H1 (cell line): Measurements from ENCODE around the gene ENPEP.

Experiments
- CREB1 ChIP-seq: IDR thresholded peaks from 2 replicates; pipeline ENCODE4 v1.6.1; 2012; ENCODE audit warnings: inconsistent platforms
- EP300 ChIP-seq, 2 experiments: IDR thresholded peaks; 1 replicate in 1 of 2; 2 replicates in 1 of 2; pipeline ENCODE4 v1.6.1; 2011 to 2012; ENCODE audit warnings: low read depth in 2 of 2, low read length in 2 of 2, mild to moderate bottlenecking in 2 of 2, borderline replicate concordance in 1 of 2, inconsistent platforms in 1 of 2, moderate library complexity in 1 of 2
- EZH2 ChIP-seq: fragments of 200-600 bp; sonication (generic); IDR thresholded peaks from 2 replicates; pipeline ENCODE4 v1.7.1; 2012; ENCODE audit warnings: low read depth, mild to moderate bottlenecking, moderate library complexity, low read length, inconsistent platforms; ENCODE audit not compliant: severe bottlenecking
- GABPA ChIP-seq: IDR thresholded peaks from 2 replicates; pipeline ENCODE4 v1.6.1; 2011; ENCODE audit warnings: mild to moderate bottlenecking, low read length, moderate library complexity, borderline replicate concordance; ENCODE audit not compliant: insufficient read depth
- KDM4A ChIP-seq: IDR thresholded peaks from one replicate; pipeline ENCODE4 v1.7.1; 2012; ENCODE audit warnings: low read depth, mild to moderate bottlenecking, moderate library complexity, low read length, inconsistent platforms; ENCODE audit not compliant: severe bottlenecking
- POLR2A ChIP-seq, 2 experiments: IDR thresholded peaks; 1 replicate in 1 of 2; 2 replicates in 1 of 2; pipeline ENCODE4 v1.6.1; 2011; ENCODE audit warnings: low read depth in 2 of 2, low read length in 2 of 2, mild to moderate bottlenecking in 2 of 2; ENCODE audit errors: control extremely low read depth in 1 of 2
- SIN3A ChIP-seq, 2 experiments: IDR thresholded peaks in 1 of 2; conservative IDR thresholded peaks in 1 of 2; 2 replicates each; pipeline ENCODE4 v1.6.1; 2011 to 2012; ENCODE audit warnings: low read length in 2 of 2, improper control_type of control experiment in 1 of 2, low read depth in 1 of 2, mild to moderate bottlenecking in 1 of 2
- SRF ChIP-seq: IDR thresholded peaks from 2 replicates; pipeline ENCODE4 v1.6.1; 2011; ENCODE audit warnings: mild to moderate bottlenecking, low read depth, low read length, moderate library complexity
- TAF7 ChIP-seq: optimal IDR thresholded peaks from 2 replicates; pipeline ENCODE3; 2011; ENCODE audit warnings: low read depth, mild to moderate bottlenecking, inconsistent platforms, low read length, moderate library complexity, borderline replicate concordance
- TEAD4 ChIP-seq: IDR thresholded peaks from 2 replicates; pipeline ENCODE4 v1.6.1; 2012; ENCODE audit warnings: low read depth, low read length, inconsistent platforms, mixed read lengths
- YY1 ChIP-seq: IDR thresholded peaks from 2 replicates; pipeline ENCODE4 v1.6.1; 2011; ENCODE audit warnings: low read depth, mild to moderate bottlenecking, low read length
- TF ChIP-seq, protein P1 (sequence below): IDR thresholded peaks from 2 replicates; pipeline ENCODE4 v1.6.1; 2012; ENCODE audit warnings: inconsistent platforms
- TF ChIP-seq, protein P2 (sequence below): IDR thresholded peaks from 2 replicates; pipeline ENCODE4 v1.6.1; 2012; ENCODE audit warnings: inconsistent platforms
- TF ChIP-seq, protein P3 (sequence below), 3 experiments: IDR thresholded peaks; 1 replicate in 2 of 3; 2 replicates in 1 of 3; pipeline versions ENCODE4 v1.5.1 to v1.6.1; 2011; ENCODE audit warnings: low read length in 3 of 3, mild to moderate bottlenecking in 3 of 3, inconsistent platforms in 2 of 3, low read depth in 1 of 3, moderate library complexity in 1 of 3; ENCODE audit not compliant: insufficient read depth in 1 of 3; ENCODE audit errors: control extremely low read depth in 1 of 3

DNA sequence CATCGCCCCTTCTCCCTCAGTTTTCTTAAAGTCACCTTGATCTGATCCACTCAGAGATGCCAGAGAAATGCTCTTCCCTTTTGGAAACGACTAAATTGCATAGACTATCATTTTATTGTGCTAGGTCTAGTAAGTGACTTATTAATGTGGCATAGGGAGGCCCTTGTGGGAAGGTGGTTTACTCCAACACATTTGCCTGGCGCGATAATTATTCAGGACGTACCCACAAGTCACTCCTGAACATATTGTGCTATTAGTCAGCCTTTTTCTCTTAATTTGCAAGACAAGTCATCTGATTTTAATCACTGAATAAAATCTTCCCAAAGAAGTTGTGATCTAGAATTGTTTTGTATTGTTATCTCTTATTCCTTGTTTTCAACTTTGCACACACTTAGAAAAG lies 7.6 kb downstream of the ENPEP start:
- TF ChIP-seq EZH2 (no peak), POLR2A (IDR thresholded peaks at IDR 0.05; ENCODE audit: control extremely low read depth in 1 of 2, low read depth in 2 of 2, low read length in 2 of 2) (no peak), SIN3A (conservative IDR thresholded peaks at IDR 0.05 in 1 of 2, IDR thresholded peaks at IDR 0.05 in 1 of 2; ENCODE audit: low read depth in 1 of 2, low read length in 2 of 2) (no peak), GABPA (no peak), YY1 (no peak), TAF7 (no peak), CREB1 (no peak), KDM4A (no peak), TEAD4 (no peak), SRF (no peak), EP300 (IDR thresholded peaks at IDR 0.05; ENCODE audit: borderline replicate concordance in 1 of 2, low read depth in 2 of 2, low read length in 2 of 2) (no peak)
- TF ChIP-seq, protein P1, sequence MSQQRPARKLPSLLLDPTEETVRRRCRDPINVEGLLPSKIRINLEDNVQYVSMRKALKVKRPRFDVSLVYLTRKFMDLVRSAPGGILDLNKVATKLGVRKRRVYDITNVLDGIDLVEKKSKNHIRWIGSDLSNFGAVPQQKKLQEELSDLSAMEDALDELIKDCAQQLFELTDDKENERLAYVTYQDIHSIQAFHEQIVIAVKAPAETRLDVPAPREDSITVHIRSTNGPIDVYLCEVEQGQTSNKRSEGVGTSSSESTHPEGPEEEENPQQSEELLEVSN: no peak
- TF ChIP-seq, protein P2, sequence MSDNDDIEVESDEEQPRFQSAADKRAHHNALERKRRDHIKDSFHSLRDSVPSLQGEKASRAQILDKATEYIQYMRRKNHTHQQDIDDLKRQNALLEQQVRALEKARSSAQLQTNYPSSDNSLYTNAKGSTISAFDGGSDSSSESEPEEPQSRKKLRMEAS: no peak
- TF ChIP-seq, protein P3, sequence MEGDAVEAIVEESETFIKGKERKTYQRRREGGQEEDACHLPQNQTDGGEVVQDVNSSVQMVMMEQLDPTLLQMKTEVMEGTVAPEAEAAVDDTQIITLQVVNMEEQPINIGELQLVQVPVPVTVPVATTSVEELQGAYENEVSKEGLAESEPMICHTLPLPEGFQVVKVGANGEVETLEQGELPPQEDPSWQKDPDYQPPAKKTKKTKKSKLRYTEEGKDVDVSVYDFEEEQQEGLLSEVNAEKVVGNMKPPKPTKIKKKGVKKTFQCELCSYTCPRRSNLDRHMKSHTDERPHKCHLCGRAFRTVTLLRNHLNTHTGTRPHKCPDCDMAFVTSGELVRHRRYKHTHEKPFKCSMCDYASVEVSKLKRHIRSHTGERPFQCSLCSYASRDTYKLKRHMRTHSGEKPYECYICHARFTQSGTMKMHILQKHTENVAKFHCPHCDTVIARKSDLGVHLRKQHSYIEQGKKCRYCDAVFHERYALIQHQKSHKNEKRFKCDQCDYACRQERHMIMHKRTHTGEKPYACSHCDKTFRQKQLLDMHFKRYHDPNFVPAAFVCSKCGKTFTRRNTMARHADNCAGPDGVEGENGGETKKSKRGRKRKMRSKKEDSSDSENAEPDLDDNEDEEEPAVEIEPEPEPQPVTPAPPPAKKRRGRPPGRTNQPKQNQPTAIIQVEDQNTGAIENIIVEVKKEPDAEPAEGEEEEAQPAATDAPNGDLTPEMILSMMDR (IDR thresholded peaks at IDR 0.05; ENCODE audit: control extremely low read depth in 1 of 3, insufficient read depth in 1 of 3, low read depth in 1 of 3, low read length in 3 of 3): no peak
